ENCODE measurements around the gene BICC1. TPM values are rescaled to one million over a fixed set of nuclear protein-coding genes. Genes with fewer than 3 reads are reported as not detected.

The BICC1 gene
- total RNA-seq, 1 donor from 2014 or later = 41.0 TPM

DNA sequence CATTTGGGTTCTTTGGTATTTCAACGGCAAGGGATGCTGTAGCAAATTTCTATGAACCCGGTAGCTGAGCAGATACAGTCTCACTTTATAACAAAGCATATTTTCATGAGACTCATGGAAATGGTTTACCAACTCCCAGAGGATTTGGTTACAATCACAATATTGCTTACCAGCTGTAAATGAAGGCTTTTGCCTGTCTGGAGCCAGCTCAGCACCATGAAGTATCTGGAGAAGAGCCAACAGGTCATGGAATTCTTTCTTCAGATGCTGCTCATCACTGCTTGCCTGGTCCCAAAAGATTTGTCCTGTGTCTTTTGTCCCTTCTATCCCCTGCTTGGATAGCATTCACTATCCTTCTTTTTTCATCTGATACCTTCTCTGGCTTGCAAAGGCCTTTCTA is 346.9 kb downstream of the BICC1 start:
- no peak overlapping the region for H3K4me3 Mint-ChIP-seq (ENCODE audit: unreplicated experiment)
- H3K4me1 Mint-ChIP-seq (ENCODE audit: unreplicated experiment) = peaks cover 52% of the 10 kb centered on the region
- peak overlapping the region; percentile 54 for H3K27ac Mint-ChIP-seq (ENCODE audit: unreplicated experiment)
- TF ChIP-seq, protein P1, sequence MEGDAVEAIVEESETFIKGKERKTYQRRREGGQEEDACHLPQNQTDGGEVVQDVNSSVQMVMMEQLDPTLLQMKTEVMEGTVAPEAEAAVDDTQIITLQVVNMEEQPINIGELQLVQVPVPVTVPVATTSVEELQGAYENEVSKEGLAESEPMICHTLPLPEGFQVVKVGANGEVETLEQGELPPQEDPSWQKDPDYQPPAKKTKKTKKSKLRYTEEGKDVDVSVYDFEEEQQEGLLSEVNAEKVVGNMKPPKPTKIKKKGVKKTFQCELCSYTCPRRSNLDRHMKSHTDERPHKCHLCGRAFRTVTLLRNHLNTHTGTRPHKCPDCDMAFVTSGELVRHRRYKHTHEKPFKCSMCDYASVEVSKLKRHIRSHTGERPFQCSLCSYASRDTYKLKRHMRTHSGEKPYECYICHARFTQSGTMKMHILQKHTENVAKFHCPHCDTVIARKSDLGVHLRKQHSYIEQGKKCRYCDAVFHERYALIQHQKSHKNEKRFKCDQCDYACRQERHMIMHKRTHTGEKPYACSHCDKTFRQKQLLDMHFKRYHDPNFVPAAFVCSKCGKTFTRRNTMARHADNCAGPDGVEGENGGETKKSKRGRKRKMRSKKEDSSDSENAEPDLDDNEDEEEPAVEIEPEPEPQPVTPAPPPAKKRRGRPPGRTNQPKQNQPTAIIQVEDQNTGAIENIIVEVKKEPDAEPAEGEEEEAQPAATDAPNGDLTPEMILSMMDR (IDR thresholded peaks at IDR 0.05) = no peak
- peaks cover 11% of the 10 kb centered on the region for H3K9me3 Mint-ChIP-seq (ENCODE audit: unreplicated experiment)
- H3K27me3 Mint-ChIP-seq (ENCODE audit: unreplicated experiment) = no peaks in the 10 kb centered on the region
- no peak for DNase-seq (ENCODE audit: extremely low spot score, unreplicated experiment)
- H3K36me3 Mint-ChIP-seq (ENCODE audit: unreplicated experiment) = peaks cover 2% of the 10 kb centered on the region

DNA sequence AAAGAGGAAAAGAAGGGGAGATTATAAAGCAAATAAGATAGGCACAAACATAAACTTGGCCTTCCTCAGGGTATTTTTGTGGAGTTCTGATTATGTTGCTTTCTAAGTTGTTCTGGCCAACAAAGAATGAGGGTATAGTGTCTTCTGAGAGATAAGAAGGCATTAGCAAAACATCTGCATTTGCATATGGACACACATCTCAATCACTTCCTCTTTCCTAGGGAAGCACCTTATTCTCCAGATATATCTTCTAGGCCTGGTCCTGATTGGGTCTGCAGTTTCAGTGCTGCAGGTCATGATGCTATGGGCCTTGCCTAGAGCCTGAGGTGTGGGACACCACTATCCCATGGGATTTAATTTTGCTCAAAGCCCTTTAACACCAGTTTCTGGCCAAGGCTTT is 355.0 kb downstream of the BICC1 start:
- DNase-seq (ENCODE audit: extremely low spot score, unreplicated experiment) = no peak
- TF ChIP-seq, protein P1 (IDR thresholded peaks at IDR 0.05) = no peak
- no peaks in the 10 kb centered on the region for H3K36me3 Mint-ChIP-seq (ENCODE audit: unreplicated experiment)
- peaks cover 3% of the 10 kb centered on the region for H3K4me1 Mint-ChIP-seq (ENCODE audit: unreplicated experiment)
- H3K27me3 Mint-ChIP-seq (ENCODE audit: unreplicated experiment) = no peaks in the 10 kb centered on the region
- H3K27ac Mint-ChIP-seq (ENCODE audit: unreplicated experiment) = no peak overlapping the region
- H3K4me3 Mint-ChIP-seq (ENCODE audit: unreplicated experiment) = no peak overlapping the region
- peaks cover 5% of the 10 kb centered on the region for H3K9me3 Mint-ChIP-seq (ENCODE audit: unreplicated experiment)

DNA sequence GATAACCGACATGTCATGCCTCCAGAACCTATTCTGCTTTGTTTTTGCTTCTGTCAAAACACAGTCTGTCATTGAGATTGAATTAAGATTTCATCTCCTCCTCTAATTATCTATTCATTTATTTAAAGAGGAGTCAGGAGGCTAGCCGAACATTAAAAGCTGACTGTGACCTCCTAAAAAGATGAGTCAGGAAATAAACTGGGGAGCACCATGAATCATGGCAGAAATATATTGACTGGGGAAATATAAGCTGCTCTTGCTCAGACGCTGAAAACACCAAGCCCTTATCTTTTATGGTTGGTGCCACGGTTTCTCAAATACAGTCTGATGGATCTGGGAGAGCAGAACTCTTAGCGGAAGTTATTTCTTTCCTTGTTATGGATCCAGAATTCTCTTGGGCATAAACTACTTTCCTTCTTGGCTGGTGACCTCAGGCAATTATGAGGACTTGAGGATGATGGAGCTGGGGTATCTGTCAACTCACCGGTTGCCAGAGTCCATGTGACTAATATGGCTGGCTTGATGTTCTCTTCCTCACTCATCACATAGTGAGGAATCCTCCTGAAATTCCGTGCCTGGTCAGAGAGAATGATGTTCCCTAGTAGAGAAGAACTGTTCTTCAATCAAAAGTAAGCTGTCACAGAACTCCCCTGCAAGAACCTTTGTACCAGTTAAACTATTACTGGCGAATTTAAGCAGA is 356.2 kb downstream of the BICC1 start:
- Mint-ChIP-seq H3K27me3 (ENCODE audit: unreplicated experiment) (no peaks in the 10 kb centered on the region), H3K9me3 (ENCODE audit: unreplicated experiment) (peaks cover 14% of the 10 kb centered on the region), H3K4me1 (ENCODE audit: unreplicated experiment) (no peaks in the 10 kb centered on the region), H3K4me3 (ENCODE audit: unreplicated experiment) (no peak overlapping the region), H3K36me3 (ENCODE audit: unreplicated experiment) (no peaks in the 10 kb centered on the region), H3K27ac (ENCODE audit: unreplicated experiment) (no peak overlapping the region)
- no peak for DNase-seq (ENCODE audit: extremely low spot score, unreplicated experiment)
- TF ChIP-seq, protein P1 (IDR thresholded peaks at IDR 0.05) = no peak

DNA sequence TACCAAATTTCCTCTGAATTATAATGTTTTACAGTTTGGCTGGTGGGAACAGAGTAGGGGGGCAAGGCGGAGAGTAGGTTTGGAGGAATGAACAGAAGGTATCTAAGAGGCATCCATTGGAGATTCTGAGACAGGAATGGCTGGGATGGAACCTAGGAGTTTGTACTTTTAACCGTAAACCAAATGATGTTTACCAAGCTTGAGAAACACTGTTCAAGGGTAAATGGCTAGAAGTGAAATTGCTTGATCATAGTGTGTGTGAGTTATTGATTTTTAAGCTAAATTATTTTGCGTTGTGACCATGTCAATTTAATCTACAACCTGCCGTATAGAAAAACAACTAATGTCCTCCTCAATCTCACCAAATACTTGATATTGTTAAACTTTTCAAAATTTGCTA is 357.4 kb downstream of the BICC1 start:
- H3K9me3 Mint-ChIP-seq (ENCODE audit: unreplicated experiment) = peaks cover 14% of the 10 kb centered on the region
- no peak overlapping the region for H3K27ac Mint-ChIP-seq (ENCODE audit: unreplicated experiment)
- no peaks in the 10 kb centered on the region for H3K36me3 Mint-ChIP-seq (ENCODE audit: unreplicated experiment)
- no peak overlapping the region for H3K4me3 Mint-ChIP-seq (ENCODE audit: unreplicated experiment)
- TF ChIP-seq, protein P1 (IDR thresholded peaks at IDR 0.05) = no peak
- DNase-seq (ENCODE audit: extremely low spot score, unreplicated experiment) = no peak
- H3K4me1 Mint-ChIP-seq (ENCODE audit: unreplicated experiment) = no peaks in the 10 kb centered on the region
- no peaks in the 10 kb centered on the region for H3K27me3 Mint-ChIP-seq (ENCODE audit: unreplicated experiment)

DNA sequence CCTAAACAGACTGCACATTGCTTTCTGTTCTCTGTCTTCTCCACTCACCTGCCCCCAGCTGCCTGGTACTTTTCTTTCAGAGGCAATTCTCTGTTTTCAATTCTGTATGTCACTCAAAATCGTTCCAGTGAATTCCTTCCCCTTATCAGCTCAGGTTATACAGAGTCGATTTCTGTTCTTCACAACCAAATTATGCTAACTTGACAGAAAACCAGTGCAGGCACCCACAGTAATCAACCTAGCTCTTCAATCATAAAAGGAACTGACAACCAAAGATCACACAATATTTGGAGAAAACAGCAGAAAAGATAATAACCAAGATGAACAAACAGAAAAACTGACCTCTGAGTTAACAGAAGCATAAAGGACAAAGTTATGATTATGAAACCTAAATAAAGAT is 360.5 kb downstream of the BICC1 start:
- no peaks in the 10 kb centered on the region for H3K36me3 Mint-ChIP-seq (ENCODE audit: unreplicated experiment)
- no peak overlapping the region for H3K4me3 Mint-ChIP-seq (ENCODE audit: unreplicated experiment)
- TF ChIP-seq, protein P1 (IDR thresholded peaks at IDR 0.05) = no peak
- H3K27me3 Mint-ChIP-seq (ENCODE audit: unreplicated experiment) = no peaks in the 10 kb centered on the region
- no peak for DNase-seq (ENCODE audit: extremely low spot score, unreplicated experiment)
- peaks cover 14% of the 10 kb centered on the region for H3K9me3 Mint-ChIP-seq (ENCODE audit: unreplicated experiment)
- H3K4me1 Mint-ChIP-seq (ENCODE audit: unreplicated experiment) = no peaks in the 10 kb centered on the region
- H3K27ac Mint-ChIP-seq (ENCODE audit: unreplicated experiment) = no peak overlapping the region

Other genes with a start within 250 kb of the BICC1 start
- gene IPMK, start 245.0 kb upstream of the BICC1 start, total RNA-seq = 5.3 and 5.9 TPM in 2 replicates
- gene CISD1, start 243.7 kb upstream of the BICC1 start, total RNA-seq = 29.9 and 30.5 TPM in 2 replicates
- gene UBE2D1, start 177.9 kb upstream of the BICC1 start, total RNA-seq = 16.4 and 18.3 TPM in 2 replicates
- 19.6 and 22.3 TPM in 2 replicates for gene TFAM, start 127.5 kb upstream of the BICC1 start, total RNA-seq

Measured in osteocyte (in vitro differentiated cells).